Measurements from ENCODE around the gene MRPS25.

Gene MRPS25

DNA sequence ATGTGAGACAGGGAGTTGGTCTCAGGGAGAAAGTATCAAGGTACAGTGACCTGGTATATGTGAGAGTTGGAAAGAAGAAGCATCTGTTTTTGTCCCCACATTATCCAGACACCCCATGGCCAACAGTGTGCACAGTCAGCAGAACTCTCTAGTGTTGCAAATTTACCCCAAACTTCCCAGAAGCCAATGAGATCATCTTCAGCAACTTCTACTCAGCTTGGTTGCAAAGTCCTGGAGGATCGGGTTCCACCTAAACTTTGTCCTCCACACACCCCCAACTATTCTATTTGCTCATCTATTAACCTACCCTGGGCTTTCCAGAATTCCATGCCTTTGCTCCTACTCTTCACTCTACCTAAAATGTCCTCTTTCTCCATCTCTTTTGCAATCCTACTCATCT lies 18.1 kb upstream of the MRPS25 start:
- Histone ChIP-seq H4K91ac (ENCODE audit: low read depth, low read length) (no peak overlapping the region), H3K9me3 (ENCODE audit: insufficient read depth, low read depth, low read length) (no peaks in the 10 kb centered on the region), H3K4me1 (ENCODE audit: control insufficient read depth in 1 of 2, insufficient read depth in 2 of 2, low read length in 2 of 2) (no peaks in the 10 kb centered on the region), H3K4me3 (ENCODE audit: low read depth, low read length) (no peak overlapping the region), H2BK12ac (ENCODE audit: low read length) (no peak overlapping the region), H2AK5ac (ENCODE audit: low read length) (no peak overlapping the region), H2AFZ (ENCODE audit: insufficient read depth, low read length, poor library complexity) (no peak overlapping the region), H2BK5ac (ENCODE audit: low read depth, low read length, poor library complexity) (no peak overlapping the region), H3K27ac (ENCODE audit: low read depth, low read length) (no peak overlapping the region), H3K9ac (ENCODE audit: low read length) (no peak overlapping the region), H3K4ac (ENCODE audit: low read depth, low read length) (no peak overlapping the region), H3K79me1 (ENCODE audit: low read length) (no peaks in the 10 kb centered on the region), H2BK120ac (ENCODE audit: insufficient read depth, low read length, poor library complexity) (no peak overlapping the region), H4K8ac (ENCODE audit: low read depth, low read length) (no peak overlapping the region), H3K18ac (ENCODE audit: low read length) (no peak overlapping the region), H3K23ac (ENCODE audit: low read length) (no peak overlapping the region), H3K79me2 (ENCODE audit: control insufficient read depth, insufficient read depth, low read length, poor library complexity) (no peaks in the 10 kb centered on the region), H4K12ac (ENCODE audit: low read depth, low read length) (no peak overlapping the region), H3K27me3 (ENCODE audit: insufficient read depth, low read length) (no peaks in the 10 kb centered on the region), H3K14ac (ENCODE audit: low read length) (no peak overlapping the region), H3K4me2 (ENCODE audit: low read length) (no peak overlapping the region), H3K36me3 (ENCODE audit: control insufficient read depth in 1 of 2, insufficient read depth in 2 of 2, low read length in 2 of 2) (peaks cover 24 to 50% of the 10 kb centered on the region in 2 experiments)
- no CpG with 5 or more reads among the region's 1 CpG for WGBS (ENCODE audit: extremely low coverage, insufficient coverage, insufficient read length)
- DNase-seq: no peak

DNA sequence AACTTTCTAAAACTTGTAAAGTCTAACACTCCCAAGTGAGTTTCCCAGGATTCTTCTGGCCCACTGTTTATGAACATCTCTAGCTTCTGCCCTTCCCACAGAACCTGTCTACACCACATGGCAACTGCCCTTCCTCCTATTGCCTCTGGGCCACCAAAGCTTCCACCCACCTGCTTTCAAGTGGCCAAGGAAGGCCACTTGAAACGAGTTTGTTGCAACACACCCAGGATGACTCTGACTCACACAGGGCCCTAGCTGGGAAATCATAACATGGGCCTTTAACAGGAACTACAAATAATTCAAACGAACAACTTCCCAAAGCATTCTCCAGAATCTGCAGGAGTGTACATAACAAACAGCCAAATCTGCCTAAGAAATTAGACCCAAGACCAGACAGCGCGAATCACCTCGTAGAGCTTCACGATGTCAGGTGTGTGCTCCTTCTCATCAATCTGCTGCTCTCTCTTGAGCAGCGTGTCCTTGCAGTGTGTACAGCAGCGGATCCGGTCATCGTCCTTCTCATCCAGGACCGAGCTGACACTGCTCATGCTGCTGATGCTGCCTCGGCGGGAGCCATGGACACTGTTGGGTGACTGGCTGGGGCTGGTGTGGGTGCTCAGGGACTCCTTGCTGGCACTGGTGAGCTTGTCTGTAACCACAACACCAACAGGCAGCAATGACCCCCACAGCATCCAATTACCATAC lies 17.0 kb upstream of the MRPS25 start:
- peak in 1 of 2 donors; percentile 43 for DNase-seq
- WGBS (ENCODE audit: extremely low coverage, insufficient coverage, insufficient read length): no CpG with 5 or more reads among the region's 13 CpGs

GRCh38 chr3:15079091-15079490 lies 14.0 kb upstream of the MRPS25 start:
- DNase-seq: peak in 1 of 2 donors; percentile 53
- no peak overlapping the region for H3K9ac ChIP-seq (ENCODE audit: low read length)
- no peak overlapping the region for H4K12ac ChIP-seq (ENCODE audit: low read depth, low read length)

More for the DNA sequence above, 17.0 kb upstream of the MRPS25 start:
- H2BK12ac ChIP-seq (ENCODE audit: low read length): no peak overlapping the region
- no peak overlapping the region for H2AFZ ChIP-seq (ENCODE audit: insufficient read depth, low read length, poor library complexity)
- H3K14ac ChIP-seq (ENCODE audit: low read length): no peak overlapping the region
- H4K8ac ChIP-seq (ENCODE audit: low read depth, low read length): no peak overlapping the region
- no peak overlapping the region for H3K27ac ChIP-seq (ENCODE audit: low read depth, low read length)
- H3K4me3 ChIP-seq (ENCODE audit: low read depth, low read length): no peak overlapping the region
- no peak overlapping the region for H2BK5ac ChIP-seq (ENCODE audit: low read depth, low read length, poor library complexity)
- no peak overlapping the region for H3K4ac ChIP-seq (ENCODE audit: low read depth, low read length)
- no peaks in the 10 kb centered on the region for H3K79me1 ChIP-seq (ENCODE audit: low read length)
- H2BK120ac ChIP-seq (ENCODE audit: insufficient read depth, low read length, poor library complexity): no peak overlapping the region
- H4K12ac ChIP-seq (ENCODE audit: low read depth, low read length): no peak overlapping the region
- H4K91ac ChIP-seq (ENCODE audit: low read depth, low read length): no peak overlapping the region
- no peak overlapping the region for H3K4me2 ChIP-seq (ENCODE audit: low read length)
- no peak overlapping the region for H2AK5ac ChIP-seq (ENCODE audit: low read length)
- H3K18ac ChIP-seq (ENCODE audit: low read length): no peak overlapping the region
- no peaks in the 10 kb centered on the region for H3K27me3 ChIP-seq (ENCODE audit: insufficient read depth, low read length)
- no peaks in the 10 kb centered on the region for H3K4me1 ChIP-seq (ENCODE audit: control insufficient read depth in 1 of 2, insufficient read depth in 2 of 2, low read length in 2 of 2)
- no peaks in the 10 kb centered on the region for H3K79me2 ChIP-seq (ENCODE audit: control insufficient read depth, insufficient read depth, low read length, poor library complexity)
- H3K9ac ChIP-seq (ENCODE audit: low read length): no peak overlapping the region
- no peak overlapping the region for H3K23ac ChIP-seq (ENCODE audit: low read length)
- H3K9me3 ChIP-seq (ENCODE audit: insufficient read depth, low read depth, low read length): no peaks in the 10 kb centered on the region
- H3K36me3 ChIP-seq (ENCODE audit: control insufficient read depth in 1 of 2, insufficient read depth in 2 of 2, low read length in 2 of 2): peaks cover 24 to 61% of the 10 kb centered on the region in 2 experiments

GRCh38 chr3:15074500-15074899 lies 9.4 kb upstream of the MRPS25 start:
- Histone ChIP-seq H3K18ac (ENCODE audit: low read length) (no peak overlapping the region), H4K12ac (ENCODE audit: low read depth, low read length) (no peak overlapping the region), H3K4ac (ENCODE audit: low read depth, low read length) (no peak overlapping the region), H3K79me1 (ENCODE audit: low read length) (no peaks in the 10 kb centered on the region), H3K14ac (ENCODE audit: low read length) (no peak overlapping the region), H2BK120ac (ENCODE audit: insufficient read depth, low read length, poor library complexity) (no peak overlapping the region), H3K4me2 (ENCODE audit: low read length) (no peak overlapping the region), H3K23ac (ENCODE audit: low read length) (no peak overlapping the region), H3K9me3 (ENCODE audit: insufficient read depth, low read depth, low read length) (peaks cover 2% of the 10 kb centered on the region), H2AFZ (ENCODE audit: insufficient read depth, low read length, poor library complexity) (no peak overlapping the region), H3K27me3 (ENCODE audit: insufficient read depth, low read length) (no peaks in the 10 kb centered on the region), H2AK5ac (ENCODE audit: low read length) (no peak overlapping the region), H3K9ac (ENCODE audit: low read length) (no peak overlapping the region), H2BK5ac (ENCODE audit: low read depth, low read length, poor library complexity) (no peak overlapping the region), H3K4me3 (ENCODE audit: low read depth, low read length) (no peak overlapping the region), H2BK12ac (ENCODE audit: low read length) (no peak overlapping the region), H4K91ac (ENCODE audit: low read depth, low read length) (no peak overlapping the region), H3K4me1 (ENCODE audit: control insufficient read depth in 1 of 2, insufficient read depth in 2 of 2, low read length in 2 of 2) (no peaks in the 10 kb centered on the region), H3K79me2 (ENCODE audit: control insufficient read depth, insufficient read depth, low read length, poor library complexity) (no peaks in the 10 kb centered on the region), H3K27ac (ENCODE audit: low read depth, low read length) (no peak overlapping the region), H4K8ac (ENCODE audit: low read depth, low read length) (no peak overlapping the region), H3K36me3 (ENCODE audit: control insufficient read depth in 1 of 2, insufficient read depth in 2 of 2, low read length in 2 of 2) (peaks cover 24 to 49% of the 10 kb centered on the region in 2 experiments)
- WGBS (ENCODE audit: extremely low coverage, insufficient coverage, insufficient read length): no CpG with 5 or more reads among the region's 19 CpGs
- no peak for DNase-seq

More at GRCh38 chr3:15079091-15079490, 14.0 kb upstream of the MRPS25 start:
- Histone ChIP-seq H3K27ac (ENCODE audit: low read depth, low read length) (no peak overlapping the region), H4K8ac (ENCODE audit: low read depth, low read length) (no peak overlapping the region), H3K36me3 (ENCODE audit: control insufficient read depth in 1 of 2, insufficient read depth in 2 of 2, low read length in 2 of 2) (peaks cover 34 to 68% of the 10 kb centered on the region in 2 experiments), H3K23ac (ENCODE audit: low read length) (no peak overlapping the region), H3K4me3 (ENCODE audit: low read depth, low read length) (no peak overlapping the region), H2BK120ac (ENCODE audit: insufficient read depth, low read length, poor library complexity) (no peak overlapping the region), H3K4ac (ENCODE audit: low read depth, low read length) (no peak overlapping the region), H3K9me3 (ENCODE audit: insufficient read depth, low read depth, low read length) (peaks cover 2% of the 10 kb centered on the region), H3K79me1 (ENCODE audit: low read length) (no peaks in the 10 kb centered on the region), H3K79me2 (ENCODE audit: control insufficient read depth, insufficient read depth, low read length, poor library complexity) (no peaks in the 10 kb centered on the region), H2AK5ac (ENCODE audit: low read length) (no peak overlapping the region), H3K4me2 (ENCODE audit: low read length) (no peak overlapping the region), H2BK12ac (ENCODE audit: low read length) (no peak overlapping the region), H3K27me3 (ENCODE audit: insufficient read depth, low read length) (no peaks in the 10 kb centered on the region), H2BK5ac (ENCODE audit: low read depth, low read length, poor library complexity) (no peak overlapping the region), H3K14ac (ENCODE audit: low read length) (no peak overlapping the region), H4K91ac (ENCODE audit: low read depth, low read length) (no peak overlapping the region), H2AFZ (ENCODE audit: insufficient read depth, low read length, poor library complexity) (no peak overlapping the region), H3K18ac (ENCODE audit: low read length) (no peak overlapping the region), H3K4me1 (ENCODE audit: control insufficient read depth in 1 of 2, insufficient read depth in 2 of 2, low read length in 2 of 2) (no peaks in the 10 kb centered on the region)
- WGBS (ENCODE audit: extremely low coverage, insufficient coverage, insufficient read length): no CpG with 5 or more reads among the region's 3 CpGs

Data from trophoblast cell (in vitro differentiated cells and primary cell).